PC-3 (cell line): ENCODE measurements around the gene PPL.

ENCODE experiments used
- CTCF ChIP-seq: fragments of 300-600 bp; sonication (generic); conservative IDR thresholded peaks from 2 replicates; pipeline ENCODE4 v1.5.1; 2017; ENCODE audit warnings: antibody characterized with exemption, low read depth, mild to moderate bottlenecking, low read length
- EZH2 ChIP-seq: fragments of 300-600 bp; sonication (generic); IDR thresholded peaks from one replicate; pipeline ENCODE4 v1.6.1; 2017; ENCODE audit warnings: antibody characterized with exemption, mild to moderate bottlenecking, low read length; ENCODE audit not compliant: unreplicated experiment

DNA sequence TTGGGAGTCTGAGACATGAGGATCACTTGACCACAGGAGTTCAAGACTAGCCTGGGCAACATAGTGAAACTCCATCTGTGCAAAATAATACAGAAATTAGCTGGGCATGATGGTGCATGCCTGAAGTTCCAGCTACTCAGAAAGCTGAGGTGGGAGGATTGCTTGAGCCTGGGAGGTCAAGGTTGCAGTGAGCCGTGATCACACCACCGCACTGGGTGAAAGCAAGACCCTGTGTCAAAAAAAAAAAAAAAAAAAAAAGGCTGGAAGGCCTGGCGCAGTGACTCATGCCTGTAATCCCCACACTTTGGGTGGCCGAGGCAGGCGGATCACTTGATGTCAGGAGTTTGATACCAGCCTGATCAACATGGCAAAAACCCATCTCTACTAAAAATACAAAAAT is 81.6 kb downstream of the PPL start:
- no peak for TF ChIP-seq CTCF
- no peak for TF ChIP-seq EZH2
